GM19455 (cell line): Measurements from ENCODE around the gene QSOX1.
"Not testable (repeated sequence)": the region's sequence is repeated elsewhere in the genome, so short reads cannot be mapped to it uniquely, and the experiment has no call there.

Source experiments
- ATAC-seq: cut with Tn5 transposase; IDR thresholded peaks from one replicate; pipeline ENCODE4 v1.9.1; 2021; ENCODE audit not compliant: unreplicated experiment

QSOX1 gene

GRCh38 chr1:180154325-180155181 lies at the start of gene QSOX1:
Gene QSOX1, plus strand, starts transcription at chr1:180154869. Its CDS starts 39 bp downstream, at chr1:180154908.
- peak; percentile 94 for ATAC-seq

- no peak for ATAC-seq
These were observed 42.6 kb upstream of the QSOX1 start for GRCh38 chr1:180112091-180112490.

GRCh38 chr1:180112984-180113647 lies 41.6 kb upstream of the QSOX1 start:
- ATAC-seq: no peak

GRCh38 chr1:180114396-180114945 lies 40.2 kb upstream of the QSOX1 start:
- no peak for ATAC-seq

GRCh38 chr1:180116964-180117763 lies 37.5 kb upstream of the QSOX1 start:
- no peak for ATAC-seq

GRCh38 chr1:180117764-180118116 lies 36.9 kb upstream of the QSOX1 start:
- ATAC-seq: no peak

- no peak for ATAC-seq
These were observed 34.8 kb upstream of the QSOX1 start for GRCh38 chr1:180119837-180120236.

- no peak for ATAC-seq
These were observed 31.2 kb upstream of the QSOX1 start for GRCh38 chr1:180123463-180123936.

- ATAC-seq: no peak
These were observed 24.0 kb upstream of the QSOX1 start for GRCh38 chr1:180130651-180131050.

- ATAC-seq: no peak
These were observed 23.2 kb upstream of the QSOX1 start for GRCh38 chr1:180131510-180131909.

- no peak for ATAC-seq
These were observed 21.5 kb upstream of the QSOX1 start for GRCh38 chr1:180133193-180133592.

- not testable (repeated sequence) for ATAC-seq
These were observed 21.0 kb upstream of the QSOX1 start for GRCh38 chr1:180133688-180134087.

- ATAC-seq: no peak
These were observed 19.1 kb upstream of the QSOX1 start for GRCh38 chr1:180135535-180135934.

GRCh38 chr1:180136331-180136967 lies 18.2 kb upstream of the QSOX1 start:
- no peak for ATAC-seq

GRCh38 chr1:180136968-180137356 lies 17.7 kb upstream of the QSOX1 start:
- no peak for ATAC-seq

- no peak for ATAC-seq
These were observed 16.9 kb upstream of the QSOX1 start for GRCh38 chr1:180137776-180138175.

GRCh38 chr1:180141381-180141934 lies 13.2 kb upstream of the QSOX1 start:
- ATAC-seq: no peak

GRCh38 chr1:180143359-180143758 lies 11.3 kb upstream of the QSOX1 start:
- no peak for ATAC-seq

- ATAC-seq: no peak
These were observed 9.9 kb upstream of the QSOX1 start for GRCh38 chr1:180144659-180145357.

GRCh38 chr1:180145446-180145845 lies 9.2 kb upstream of the QSOX1 start:
- ATAC-seq: no peak
